Vagina (tissue), 2 donors: ENCODE results near the gene IL6R. TPM values are rescaled to one million over a fixed set of nuclear protein-coding genes. Genes with fewer than 3 reads are reported as not detected.

ENCODE experiments used
- DNase-seq, 2 donors: peaks; one replicate each; pipeline ENCODE4 v3.0.0-alpha.2; 2017; ENCODE audit errors: extremely low spot score in 2 of 2
- H3K27ac ChIP-seq: fragments of 200-600 bp; sonication (generic); one replicate; pipeline ENCODE4 v1.5.1; 2019
- H3K27me3 ChIP-seq: fragments of 200-600 bp; sonication (generic); one replicate; pipeline ENCODE4 v1.5.1; 2019
- H3K36me3 ChIP-seq, 2 donors: fragments of 200-600 bp; sonication (generic); one replicate each; pipeline ENCODE4 v1.5.1; 2017 to 2019
- H3K4me1 ChIP-seq: fragments of 200-600 bp; sonication (generic); one replicate; pipeline ENCODE4 v1.5.1; 2019
- H3K4me3 ChIP-seq, 2 donors: fragments of 200-600 bp; sonication (generic); 1 replicate in 1 of 2; 2 replicates in 1 of 2; pipeline ENCODE4 v1.5.1; 2016 to 2019
- H3K9me3 ChIP-seq: fragments of 200-600 bp; sonication (generic); one replicate; pipeline ENCODE4 v1.5.1; 2019
- POLR2A ChIP-seq, 2 donors: fragments of 450-650 bp; IDR thresholded peaks; one replicate each; pipeline ENCODE4 v1.6.1; 2017; ENCODE audit warnings: antibody characterized with exemption in 2 of 2, mild to moderate bottlenecking in 2 of 2, moderate library complexity in 2 of 2
- POLR2AphosphoS5 ChIP-seq, 2 donors: sonication (generic); formaldehyde crosslinking; IDR thresholded peaks; one replicate each; pipeline ENCODE4 v1.9.0; 2017; ENCODE audit warnings: antibody characterized with exemption in 2 of 2, mild to moderate bottlenecking in 2 of 2, low read depth in 1 of 2; ENCODE audit not compliant: insufficient read depth in 1 of 2
- intact Hi-C: fragments of 100-400 bp; cut with DNase I; formaldehyde crosslinking; loops from one replicate; pipeline ENCODE4 v1.15.1; 2023
- total RNA-seq: library from RNA; depleted of rRNA; stranded (reverse); fragments of >200 nt; gene quantifications from one replicate; pipeline ENCODE4 v1.2.3, GENCODE V29; 2016
- TF ChIP-seq, protein P1 (sequence below), 3 experiments: fragments of 450-650 bp in 2 of 3; fragments of 200-600 bp in 1 of 3; sonication (generic) in 1 of 3; IDR thresholded peaks; one replicate each; pipeline ENCODE4 v1.5.1; 2017 to 2019; ENCODE audit warnings: antibody characterized with exemption in 3 of 3, mild to moderate bottlenecking in 2 of 3, moderate library complexity in 2 of 3

IL6R gene
- total RNA-seq, 1 donor from 2014 or later, result 50.8 TPM

DNA sequence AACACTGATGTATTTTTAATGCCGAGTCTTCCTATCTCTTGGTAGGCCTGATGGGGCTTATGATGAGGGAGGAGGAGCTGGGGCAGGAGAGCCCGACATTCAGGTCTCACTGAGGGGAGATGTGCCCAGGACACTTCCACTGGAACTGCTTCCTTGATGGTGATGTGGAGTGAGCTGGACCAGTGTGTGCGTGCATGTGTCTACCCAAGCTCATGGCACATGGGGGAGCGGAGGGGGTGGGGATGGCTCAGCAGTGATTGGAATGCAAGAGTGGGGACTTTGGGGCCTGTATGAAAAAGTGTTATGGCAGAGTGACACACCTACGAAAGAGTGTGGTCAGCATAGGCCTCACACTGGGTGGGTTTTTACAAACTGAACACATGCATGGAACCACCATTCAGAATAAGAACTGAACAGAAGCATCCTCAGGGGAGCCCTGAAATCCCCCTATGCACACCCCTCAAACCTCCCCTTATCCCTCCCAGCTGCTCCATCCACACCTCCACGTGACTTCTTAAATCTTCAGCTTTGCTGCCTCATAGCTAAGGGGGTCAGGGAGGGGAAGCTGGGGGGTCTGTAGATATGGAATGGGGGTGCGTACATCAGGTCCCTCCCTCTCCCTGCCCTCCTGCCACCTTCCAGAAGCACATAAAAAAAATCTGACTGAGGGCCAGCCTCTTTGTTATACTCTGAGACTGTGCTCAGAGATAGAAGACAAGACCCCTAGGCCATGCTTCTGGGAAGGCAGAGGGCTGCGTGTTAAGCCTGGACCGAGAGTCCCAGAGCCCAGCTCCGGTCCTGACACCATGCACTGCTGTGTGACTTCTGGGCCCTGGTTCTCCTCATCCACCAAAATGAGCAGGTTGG, 11.6 kb downstream of the IL6R start:
- H3K9me3 ChIP-seq, result no peaks in the 10 kb centered on the region
- no peaks in the 10 kb centered on the region for H3K27me3 ChIP-seq
- no peak for DNase-seq
- peaks cover 76% of the 10 kb centered on the region for H3K4me1 ChIP-seq
- no peaks in the 10 kb centered on the region for H3K36me3 ChIP-seq
- H3K27ac ChIP-seq, result no peak overlapping the region
- intact Hi-C loops, result no loop called here
- H3K4me3 ChIP-seq, result no peak overlapping the region
- TF ChIP-seq, protein P1, sequence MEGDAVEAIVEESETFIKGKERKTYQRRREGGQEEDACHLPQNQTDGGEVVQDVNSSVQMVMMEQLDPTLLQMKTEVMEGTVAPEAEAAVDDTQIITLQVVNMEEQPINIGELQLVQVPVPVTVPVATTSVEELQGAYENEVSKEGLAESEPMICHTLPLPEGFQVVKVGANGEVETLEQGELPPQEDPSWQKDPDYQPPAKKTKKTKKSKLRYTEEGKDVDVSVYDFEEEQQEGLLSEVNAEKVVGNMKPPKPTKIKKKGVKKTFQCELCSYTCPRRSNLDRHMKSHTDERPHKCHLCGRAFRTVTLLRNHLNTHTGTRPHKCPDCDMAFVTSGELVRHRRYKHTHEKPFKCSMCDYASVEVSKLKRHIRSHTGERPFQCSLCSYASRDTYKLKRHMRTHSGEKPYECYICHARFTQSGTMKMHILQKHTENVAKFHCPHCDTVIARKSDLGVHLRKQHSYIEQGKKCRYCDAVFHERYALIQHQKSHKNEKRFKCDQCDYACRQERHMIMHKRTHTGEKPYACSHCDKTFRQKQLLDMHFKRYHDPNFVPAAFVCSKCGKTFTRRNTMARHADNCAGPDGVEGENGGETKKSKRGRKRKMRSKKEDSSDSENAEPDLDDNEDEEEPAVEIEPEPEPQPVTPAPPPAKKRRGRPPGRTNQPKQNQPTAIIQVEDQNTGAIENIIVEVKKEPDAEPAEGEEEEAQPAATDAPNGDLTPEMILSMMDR (IDR thresholded peaks at IDR 0.05), result no peak
- TF ChIP-seq POLR2A (IDR thresholded peaks at IDR 0.05) (no peak), POLR2AphosphoS5 (IDR thresholded peaks at IDR 0.05; ENCODE audit: insufficient read depth in 1 of 2, low read depth in 1 of 2) (no peak)

DNA sequence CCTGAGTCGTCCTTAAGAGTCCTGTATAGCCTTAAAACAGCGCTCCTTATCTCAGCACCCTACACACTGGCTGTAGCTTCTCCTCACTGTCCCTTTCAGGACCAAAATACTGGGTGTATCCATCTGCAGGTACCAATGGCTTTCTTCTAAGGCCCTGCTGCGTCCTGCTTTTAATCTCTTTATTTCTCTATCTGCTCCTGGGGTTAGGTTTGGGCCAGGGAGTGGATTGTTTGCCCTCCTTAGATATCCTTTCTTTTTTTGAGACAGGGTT, 12.1 kb downstream of the IL6R start:
- Histone ChIP-seq H3K27ac (no peak overlapping the region), H3K36me3 (no peaks in the 10 kb centered on the region), H3K27me3 (no peaks in the 10 kb centered on the region), H3K4me1 (peaks cover 82% of the 10 kb centered on the region), H3K9me3 (no peaks in the 10 kb centered on the region), H3K4me3 (no peak overlapping the region)
- DNase-seq, result no peak
- intact Hi-C loops, result no loop called here
- TF ChIP-seq, protein P1 (IDR thresholded peaks at IDR 0.05), result no peak
- no peak for TF ChIP-seq POLR2A (IDR thresholded peaks at IDR 0.05)
- no peak for TF ChIP-seq POLR2AphosphoS5 (IDR thresholded peaks at IDR 0.05; ENCODE audit: insufficient read depth in 1 of 2, low read depth in 1 of 2)

DNA sequence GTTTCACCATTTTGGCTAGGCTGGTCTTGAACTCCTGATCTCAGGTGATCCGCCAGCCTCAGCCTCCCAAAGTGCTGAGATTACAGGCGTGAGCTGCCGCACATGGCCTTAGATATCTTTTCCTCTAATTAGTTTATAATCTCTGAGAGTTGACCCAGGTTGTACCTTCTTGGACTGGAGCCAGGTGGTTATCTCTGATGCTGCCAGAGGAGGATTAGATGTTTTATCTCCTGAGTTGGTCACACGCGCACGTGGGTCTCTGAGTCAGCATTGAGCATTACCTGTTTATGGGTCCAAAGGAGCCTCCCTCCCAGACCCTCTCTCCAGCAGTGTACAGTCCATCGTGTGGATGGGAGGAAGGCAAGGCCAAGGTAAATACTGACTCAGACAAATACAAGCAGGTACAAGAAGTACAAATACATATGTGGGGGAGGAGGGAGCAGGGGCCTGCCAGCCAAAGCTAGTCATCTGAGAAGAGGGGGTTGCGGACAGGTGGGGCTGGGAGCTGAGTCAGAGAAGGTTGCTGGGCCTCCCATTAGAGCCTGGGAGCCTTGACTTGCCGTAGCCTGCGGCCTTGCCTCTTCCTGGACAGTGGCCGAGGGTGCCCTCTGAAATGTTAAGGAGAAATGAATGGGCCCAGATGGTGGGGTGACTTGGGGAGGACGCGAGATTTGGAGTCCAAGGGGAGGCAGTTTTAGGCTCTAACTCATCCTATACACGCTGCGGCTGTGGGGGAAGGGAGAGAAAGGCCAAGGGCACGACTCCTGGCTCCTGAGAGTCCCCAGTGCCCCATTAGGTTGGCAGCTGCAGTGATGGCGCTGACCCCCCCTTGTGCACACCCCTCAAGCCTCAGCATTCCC, 13.1 kb downstream of the IL6R start:
- intact Hi-C loops, result no loop called here

DNA sequence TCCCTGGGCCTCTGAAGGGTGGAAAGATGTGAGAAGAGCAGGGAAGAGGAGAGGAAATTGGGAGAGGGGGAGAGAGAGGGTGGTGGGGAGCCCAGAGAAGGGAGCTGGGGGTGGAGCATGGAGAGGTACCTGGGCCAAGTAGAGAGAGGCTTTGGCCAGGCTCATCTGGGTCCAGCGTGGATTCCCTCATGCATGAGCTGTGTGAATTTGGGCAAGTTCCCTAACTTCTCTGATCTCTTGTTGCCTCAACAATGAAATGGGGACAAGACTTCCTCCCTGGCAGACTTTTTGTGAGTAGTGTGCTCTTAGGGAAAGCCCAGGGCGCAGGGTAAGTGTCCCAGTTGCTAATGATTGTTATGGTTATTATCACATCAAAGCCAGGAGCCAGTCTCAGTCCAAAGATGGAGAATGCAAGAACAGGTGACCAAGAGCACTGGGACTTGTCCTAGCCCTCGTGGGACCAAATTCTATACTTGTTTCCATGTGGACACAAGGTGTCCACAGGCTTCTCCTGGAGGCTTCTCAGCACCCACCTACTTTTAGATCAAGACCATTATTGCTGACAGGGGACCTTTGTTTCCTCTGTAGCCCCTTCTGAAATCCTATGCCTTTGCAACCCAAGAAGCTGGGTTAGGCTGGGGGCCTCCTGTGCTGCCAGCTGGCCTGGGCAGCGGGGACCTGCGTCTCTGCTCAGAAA, 13.9 kb downstream of the IL6R start:
- H3K9me3 ChIP-seq, result no peaks in the 10 kb centered on the region
- TF ChIP-seq POLR2AphosphoS5 (IDR thresholded peaks at IDR 0.05; ENCODE audit: insufficient read depth in 1 of 2, low read depth in 1 of 2) (no peak), POLR2A (IDR thresholded peaks at IDR 0.05) (no peak)
- TF ChIP-seq, protein P1 (IDR thresholded peaks at IDR 0.05), result no peak
- H3K4me3 ChIP-seq, result peak overlapping the region in 1 of 2 donors; percentile 3
- intact Hi-C loops, result no loop called here
- DNase-seq, result no peak
- peaks cover 92% of the 10 kb centered on the region for H3K4me1 ChIP-seq
- peak overlapping the region; percentile 98 for H3K27ac ChIP-seq
- no peaks in the 10 kb centered on the region for H3K36me3 ChIP-seq
- H3K27me3 ChIP-seq, result no peaks in the 10 kb centered on the region

More for the DNA sequence above, 13.1 kb downstream of the IL6R start:
- DNase-seq, result no peak
- Histone ChIP-seq H3K4me1 (peaks cover 90% of the 10 kb centered on the region), H3K27ac (peak overlapping the region; percentile 98), H3K36me3 (no peaks in the 10 kb centered on the region), H3K27me3 (no peaks in the 10 kb centered on the region), H3K4me3 (no peak overlapping the region), H3K9me3 (no peaks in the 10 kb centered on the region)
- TF ChIP-seq POLR2A (IDR thresholded peaks at IDR 0.05), result no peak
- peak in 1 of 2 donors; percentile 60 for TF ChIP-seq POLR2AphosphoS5 (IDR thresholded peaks at IDR 0.05; ENCODE audit: insufficient read depth in 1 of 2, low read depth in 1 of 2)
